Heart left ventricle (tissue), 13 donors: Measurements from ENCODE around the gene SNX25.

Source experiments
- CTCF ChIP-seq, 12 donors: fragments of 200-600 bp; sonication (generic) in 4 of 12; IDR thresholded peaks; one replicate each; pipeline versions ENCODE4 v1.5.0 to v1.8.0; 2018 to 2022; ENCODE audit warnings: antibody characterized with exemption in 12 of 12, mild to moderate bottlenecking in 5 of 12
- POLR2A ChIP-seq, 2 donors: fragments of 450-650 bp; IDR thresholded peaks; one replicate each; pipeline ENCODE4 v1.6.1; 2017; ENCODE audit warnings: antibody characterized with exemption in 2 of 2, mild to moderate bottlenecking in 2 of 2, moderate library complexity in 2 of 2
- donor health status: ischemic (EF 13 %, LVEDD 7.1; RV severe dilation, severe dysfunction).
- donor health status: DM: no; HTN: yes; CAD: no.
- donor health status: DM: no; HTN: no; CAD: no.
- donor health status: ischemic (EF 25% LVEDD 6.9; RV normal size, moderate dysfunction).
- donor health status: ischemic (EF 25% LVEDD 5.7; RV mildly dilated, moderate dysfunction).
- donor health status: ischemic (EF 35%, LVEDD 5.7; RV mildly dilated, moderate dysfunction).
- donor health status: nonischemic (EF 11% LVEDD 7.7; RV severe dilation, severe dysfunction).
- donor health status: DM: yes; HTN: yes; CAD: no.
- donor health status: PGD.
- donor health status: ischemic (EF 29% LVEDD 5.4; RV normal size, mild dysfunction).
- donor health status: nonischemic (EF 23%, LVEDD 6.1; RV moderate dilation, normal function).

GRCh38 chr4:185235119-185235842 lies 25.9 kb downstream of the SNX25 start:
- TF ChIP-seq CTCF (IDR thresholded peaks at IDR 0.05), result no peak
- no peak for TF ChIP-seq POLR2A (IDR thresholded peaks at IDR 0.05)
